Measurements from ENCODE around the gene HLA-DMA.

Gene HLA-DMA

GRCh38 chr6:32940656-32941213, 12.2 kb downstream of the HLA-DMA start, which contains the start of gene HLA-DMB:
Gene HLA-DMB (minus strand): TSS chr6:32941028. CDS start chr6:32940807, 221 bp downstream.
- TF ChIP-seq CTCF (IDR thresholded peaks at IDR 0.05; ENCODE audit: insufficient read depth, low read length, missing control alignments) = no peak
- ChIA-PET CTCF (interaction anchor here (0.7 to 11.6 kb wide), 5 partner anchors 7 to 46 kb away, joined by 3 to 337 read pairs (median 57); partner anchors contain the start of gene HLA-DMA), POLR2A (interaction anchor here (2.3 kb wide), 1 partner anchor 31 kb away, joined by 16 read pairs; no protein-coding TSS in a partner anchor)
- peak; percentile 33 for DNase-seq (ENCODE audit: low read depth, low spot score)
- no peak within 1 kb of the TSS for H3K4me3 ChIP-seq (ENCODE audit: low read depth, low read length)

- ChIA-PET POLR2A (no interaction called here), CTCF (interaction anchor here (1.2 to 11.6 kb wide), 3 partner anchors 10 to 49 kb away, joined by 4 to 337 read pairs (median 66); partner anchors contain the start of gene HLA-DMA)
- no peak for TF ChIP-seq CTCF (IDR thresholded peaks at IDR 0.05; ENCODE audit: insufficient read depth, low read length, missing control alignments)
- H3K4me3 ChIP-seq (ENCODE audit: low read depth, low read length) = no peak overlapping the region
- no peak for DNase-seq (ENCODE audit: low read depth, low spot score)
Observed at GRCh38 chr6:32938494-32938893, 14.4 kb downstream of the HLA-DMA start.

GRCh38 chr6:32937230-32937633, 15.7 kb downstream of the HLA-DMA start:
- ChIA-PET CTCF (interaction anchor here (0.8 to 11.6 kb wide), 6 partner anchors 11 to 50 kb away, joined by 3 to 337 read pairs (median 4); no protein-coding TSS in a partner anchor), POLR2A (no interaction called here)
- no peak for DNase-seq (ENCODE audit: low read depth, low spot score)
- no peak overlapping the region for H3K4me3 ChIP-seq (ENCODE audit: low read depth, low read length)
- no peak for TF ChIP-seq CTCF (IDR thresholded peaks at IDR 0.05; ENCODE audit: insufficient read depth, low read length, missing control alignments)

- no peak overlapping the region for H3K4me3 ChIP-seq (ENCODE audit: low read depth, low read length)
- CTCF ChIA-PET = interaction anchor here (0.7 to 11.6 kb wide), 8 partner anchors 9 to 98 kb away, joined by 3 to 337 read pairs (median 4); partner anchors contain the start of genes HLA-DMA and TAP2
- POLR2A ChIA-PET = interaction anchor here (1.0 kb wide), 1 partner anchor 36 kb away, joined by 3 read pairs; no protein-coding TSS in a partner anchor
- TF ChIP-seq CTCF (IDR thresholded peaks at IDR 0.05; ENCODE audit: insufficient read depth, low read length, missing control alignments) = no peak
- DNase-seq (ENCODE audit: low read depth, low spot score) = no peak
Observed at GRCh38 chr6:32936239-32937152, 16.4 kb downstream of the HLA-DMA start.

- TF ChIP-seq CTCF (IDR thresholded peaks at IDR 0.05; ENCODE audit: insufficient read depth, low read length, missing control alignments) = no peak
- no peak for DNase-seq (ENCODE audit: low read depth, low spot score)
- POLR2A ChIA-PET = interaction anchor here (0.9 to 1.0 kb wide), 2 partner anchors 36 to 37 kb away, joined by 3 to 7 read pairs; no protein-coding TSS in a partner anchor
- H3K4me3 ChIP-seq (ENCODE audit: low read depth, low read length) = no peak overlapping the region
- CTCF ChIA-PET = interaction anchor here (0.7 to 11.6 kb wide), 13 partner anchors 9 to 97 kb away, joined by 3 to 337 read pairs (median 6); partner anchors contain the start of genes HLA-DMA and TAP2
Observed at GRCh38 chr6:32935551-32936238, 17.2 kb downstream of the HLA-DMA start.
